GM21360 (cell line): ENCODE measurements around the gene DIAPH2.
"Not testable (repeated sequence)": the region's sequence is repeated elsewhere in the genome, so short reads cannot be mapped to it uniquely, and the experiment has no call there.

Experiments
- ATAC-seq: cut with Tn5 transposase; IDR thresholded peaks from one replicate; pipeline ENCODE4 v1.9.1; 2021; ENCODE audit warnings: mild to moderate bottlenecking, moderate library complexity; ENCODE audit not compliant: unreplicated experiment

The DIAPH2 gene

GRCh38 chrX:96820935-96821334 lies 136.3 kb downstream of the DIAPH2 start:
- ATAC-seq, result no peak

DNA sequence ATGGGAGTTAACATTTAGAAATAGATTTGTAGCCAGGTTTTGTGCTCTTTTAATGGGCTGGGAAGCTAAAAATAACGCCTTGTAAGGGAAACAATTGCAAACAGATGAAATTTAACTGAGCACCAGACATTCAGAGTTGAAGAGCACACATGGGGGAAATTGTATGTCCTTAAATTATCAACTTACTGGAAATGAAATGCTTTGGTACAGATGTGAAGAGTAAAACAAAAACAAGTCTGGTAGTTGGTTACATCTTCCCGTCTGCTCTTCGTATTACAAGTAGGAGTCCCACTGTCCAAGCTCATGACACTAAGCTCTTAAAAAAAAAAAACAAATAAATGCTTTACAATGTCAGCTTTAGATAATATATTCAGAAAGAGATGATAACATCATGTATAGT lies 139.5 kb downstream of the DIAPH2 start:
- ATAC-seq, result no peak

DNA sequence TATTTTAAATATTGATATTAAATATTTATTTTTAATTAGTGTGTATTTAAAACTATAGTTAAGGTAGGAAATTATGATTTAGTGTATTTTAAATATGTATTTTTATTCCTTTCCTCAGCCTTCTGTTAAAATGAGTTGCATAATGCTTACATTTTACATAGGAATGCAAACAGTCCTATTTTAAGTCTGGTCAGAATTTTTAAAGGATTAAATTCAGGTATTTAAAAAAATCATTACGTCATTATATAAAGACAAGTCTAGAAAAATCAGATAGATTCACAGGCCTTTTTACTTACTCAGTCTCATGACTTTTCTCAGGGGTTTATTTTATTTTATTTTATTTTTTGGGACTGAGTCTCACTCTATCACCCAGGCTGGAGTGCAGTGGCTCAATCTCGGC lies 148.7 kb downstream of the DIAPH2 start:
- ATAC-seq, result no peak

DNA sequence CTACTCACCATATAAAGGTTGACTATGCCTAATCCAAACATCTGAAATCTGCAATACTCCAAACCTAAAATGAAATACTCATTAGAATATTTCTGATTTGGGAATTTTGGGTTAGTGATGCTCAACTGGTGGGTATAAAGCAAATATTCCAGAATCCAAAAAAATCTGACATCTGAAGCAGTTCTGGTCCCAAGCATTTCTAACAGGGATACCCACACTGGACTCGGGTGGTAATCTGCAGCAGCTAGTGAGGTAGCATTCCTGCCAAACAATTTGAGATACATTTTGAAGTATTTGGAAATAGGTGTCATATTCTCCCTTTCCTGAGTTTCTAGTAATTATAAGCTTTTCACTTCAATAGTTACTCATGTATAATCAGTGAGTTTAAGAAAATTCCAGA lies 149.5 kb downstream of the DIAPH2 start:
- no peak for ATAC-seq

DNA sequence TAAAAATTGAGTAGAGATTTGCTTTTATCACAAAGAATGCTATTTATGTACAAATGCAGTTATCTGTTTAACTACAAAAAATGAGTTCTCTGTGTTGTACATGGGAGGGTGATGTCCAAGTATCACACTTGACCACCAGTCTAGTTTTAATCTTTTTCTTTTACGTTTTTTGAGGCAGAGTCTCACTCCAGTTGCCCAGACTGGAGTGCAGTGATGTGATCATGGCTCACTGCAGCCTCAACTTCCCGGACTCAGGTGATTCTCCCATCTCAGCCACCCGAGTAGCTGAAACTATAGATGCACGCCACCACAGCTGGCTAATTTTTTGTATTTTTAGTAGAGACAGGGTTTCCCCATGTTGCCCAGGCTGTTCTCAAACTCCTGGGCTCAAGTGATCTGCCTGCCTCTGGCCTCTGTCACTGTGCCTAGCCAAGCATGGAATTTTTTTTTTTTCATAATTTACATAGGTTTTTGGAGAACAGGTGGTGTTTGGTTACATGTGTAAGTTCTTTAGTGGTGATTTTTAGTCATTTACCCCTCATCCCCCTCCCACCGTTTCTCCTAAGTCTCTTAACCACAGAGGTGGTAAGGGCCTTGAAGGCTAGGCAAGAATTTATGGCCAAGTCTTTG lies 151.1 kb downstream of the DIAPH2 start:
- ATAC-seq, result peak; percentile 72

DNA sequence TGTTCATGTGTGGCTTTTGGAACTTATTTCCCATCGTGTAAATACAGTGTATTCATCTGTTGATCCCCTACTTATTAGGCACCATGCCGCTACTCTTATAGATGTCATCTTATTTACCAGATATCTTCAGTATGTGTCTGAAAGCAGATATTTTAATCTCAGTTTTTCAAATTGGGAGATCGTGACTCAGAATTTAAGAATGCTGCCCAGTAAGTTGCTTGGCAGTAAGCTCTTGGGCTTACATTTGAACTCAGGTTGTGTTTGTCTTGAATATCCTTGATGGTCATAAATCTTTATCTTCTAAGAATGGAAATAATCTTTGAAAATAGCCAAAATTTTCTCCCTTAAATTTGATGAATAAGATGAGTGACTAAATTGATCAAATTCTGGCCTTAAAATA lies 153.2 kb downstream of the DIAPH2 start:
- ATAC-seq, result no peak

DNA sequence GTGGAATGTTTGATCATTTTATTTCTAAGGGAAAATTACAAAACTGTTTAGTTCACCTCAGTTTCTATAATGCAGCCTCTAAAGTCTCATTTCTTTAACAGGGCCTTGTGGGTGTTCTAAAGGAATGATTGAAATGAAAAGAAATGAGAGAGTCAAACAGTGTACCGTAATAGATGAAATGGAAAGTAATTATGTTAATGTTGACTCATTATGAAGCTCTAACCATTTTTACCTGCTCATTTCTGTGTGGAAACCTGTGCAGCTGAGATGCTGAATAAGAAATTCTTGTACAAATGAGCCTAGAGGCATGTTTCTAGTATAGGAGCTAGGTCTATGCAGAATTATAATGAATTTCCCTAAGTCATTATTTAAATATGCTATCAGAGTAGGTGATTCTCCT lies 153.9 kb downstream of the DIAPH2 start:
- ATAC-seq, result no peak

DNA sequence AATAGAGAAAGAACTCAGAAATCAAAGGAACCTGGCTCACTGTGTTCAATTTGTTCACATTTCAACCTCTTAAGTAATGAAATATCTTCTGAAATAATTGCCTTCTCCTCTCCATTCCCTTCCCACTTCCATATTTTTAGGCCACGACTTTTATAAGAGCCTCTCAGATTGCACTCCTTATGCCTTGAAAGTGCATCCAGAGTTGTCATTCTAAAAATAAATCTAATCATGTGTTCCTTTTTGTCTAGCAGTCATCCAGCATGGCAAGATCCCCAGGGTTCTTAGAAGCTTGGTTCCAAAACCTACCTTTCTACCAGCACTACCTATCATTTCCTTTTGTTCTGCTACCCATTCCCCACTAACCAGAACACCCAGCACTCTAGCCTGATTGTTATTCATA lies 156.7 kb downstream of the DIAPH2 start:
- ATAC-seq, result no peak

DNA sequence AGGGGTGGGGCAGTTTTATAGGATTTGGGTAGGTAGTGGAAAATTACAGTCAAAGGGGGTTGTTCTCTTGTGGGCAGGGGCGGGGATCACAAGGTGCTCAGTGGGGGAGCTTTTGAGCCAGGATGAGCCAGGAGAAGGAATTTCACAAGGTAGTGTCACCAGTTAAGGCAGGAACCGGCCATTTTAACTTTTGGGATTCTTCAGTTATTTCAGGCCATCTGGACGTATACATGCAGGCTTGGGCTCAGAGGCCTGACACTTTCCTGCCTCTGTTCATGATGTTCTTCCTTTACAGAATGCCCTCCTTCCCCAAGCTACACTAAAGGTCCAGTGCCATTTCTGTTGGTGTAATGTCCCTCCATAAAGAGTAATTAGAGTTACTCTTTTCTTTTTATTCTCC lies 157.2 kb downstream of the DIAPH2 start:
- ATAC-seq, result not testable (repeated sequence)

GRCh38 chrX:96843566-96843965 lies 158.9 kb downstream of the DIAPH2 start:
- no peak for ATAC-seq

GRCh38 chrX:96846841-96847240 lies 162.2 kb downstream of the DIAPH2 start:
- no peak for ATAC-seq

GRCh38 chrX:96859422-96859821 lies 174.8 kb downstream of the DIAPH2 start:
- not testable (repeated sequence) for ATAC-seq

GRCh38 chrX:96861218-96861617 lies 176.6 kb downstream of the DIAPH2 start:
- ATAC-seq, result peak; percentile 63

- peak; percentile 58 for ATAC-seq
Observed at GRCh38 chrX:96861661-96862060, 177.0 kb downstream of the DIAPH2 start.

DNA sequence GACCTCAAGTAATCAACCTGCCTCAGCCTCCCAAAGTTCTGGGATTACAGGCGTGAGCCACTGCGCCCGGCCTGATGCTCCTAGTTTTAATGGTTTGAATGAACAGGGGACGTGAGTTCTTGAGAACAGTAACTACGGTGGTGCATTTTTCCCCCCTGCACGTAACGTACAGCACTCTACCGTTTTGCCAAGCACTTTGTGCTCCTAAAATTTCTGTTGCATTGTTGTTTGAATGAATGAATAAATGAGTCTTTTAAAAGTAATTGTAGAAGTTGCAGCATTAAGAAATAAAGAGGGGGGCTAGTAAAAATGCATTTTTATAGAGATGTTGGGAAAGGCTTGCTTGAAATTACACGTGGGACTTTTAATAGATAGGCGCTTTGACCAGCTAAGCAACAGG lies 199.0 kb downstream of the DIAPH2 start, which contains the start of gene RPA4:
RPA4 (plus strand) TSS at position 301 of the 400 bp plus-strand sequence. CDS start 403 bp downstream, outside the sequence.
- ATAC-seq, result no peak

DNA sequence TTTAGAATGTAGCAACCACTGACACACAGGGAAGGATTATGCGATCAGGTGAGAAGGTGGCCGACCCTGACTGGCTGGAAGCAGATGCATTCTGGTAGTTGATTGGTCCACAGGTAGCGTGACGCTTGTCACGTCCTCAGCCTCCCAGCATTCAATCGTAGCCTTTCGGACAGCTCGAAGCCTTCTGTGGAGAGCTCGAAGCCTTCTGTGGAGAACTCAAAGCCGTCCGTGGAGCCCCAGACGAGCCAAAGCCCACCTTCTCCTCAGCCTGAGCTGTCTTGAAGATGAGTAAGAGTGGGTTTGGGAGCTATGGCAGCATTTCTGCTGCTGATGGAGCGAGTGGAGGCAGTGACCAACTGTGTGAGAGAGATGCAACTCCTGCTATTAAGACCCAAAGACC lies 199.4 kb downstream of the DIAPH2 start:
- no peak for ATAC-seq

- no peak for ATAC-seq
Observed at GRCh38 chrX:96889726-96890125, 205.1 kb downstream of the DIAPH2 start.

DNA sequence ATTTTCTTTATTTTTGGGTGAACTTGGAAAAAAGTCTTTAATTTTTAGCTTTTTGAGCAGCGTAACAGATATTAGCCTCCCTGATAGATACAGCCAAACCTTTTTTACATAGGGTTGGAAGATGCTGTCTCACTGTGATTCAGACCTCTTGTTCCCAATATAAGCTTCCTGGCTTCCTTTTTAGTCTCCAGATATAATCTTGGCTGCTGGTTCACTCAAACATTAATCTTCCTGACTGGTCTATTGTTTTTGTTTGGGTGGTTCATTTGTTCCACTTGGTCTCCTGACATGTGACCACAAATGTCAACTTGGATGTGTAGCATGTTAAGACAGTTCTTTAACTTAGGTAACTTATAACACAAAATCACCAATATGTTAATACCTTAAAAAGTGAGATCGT lies 222.1 kb downstream of the DIAPH2 start:
- no peak for ATAC-seq

DNA sequence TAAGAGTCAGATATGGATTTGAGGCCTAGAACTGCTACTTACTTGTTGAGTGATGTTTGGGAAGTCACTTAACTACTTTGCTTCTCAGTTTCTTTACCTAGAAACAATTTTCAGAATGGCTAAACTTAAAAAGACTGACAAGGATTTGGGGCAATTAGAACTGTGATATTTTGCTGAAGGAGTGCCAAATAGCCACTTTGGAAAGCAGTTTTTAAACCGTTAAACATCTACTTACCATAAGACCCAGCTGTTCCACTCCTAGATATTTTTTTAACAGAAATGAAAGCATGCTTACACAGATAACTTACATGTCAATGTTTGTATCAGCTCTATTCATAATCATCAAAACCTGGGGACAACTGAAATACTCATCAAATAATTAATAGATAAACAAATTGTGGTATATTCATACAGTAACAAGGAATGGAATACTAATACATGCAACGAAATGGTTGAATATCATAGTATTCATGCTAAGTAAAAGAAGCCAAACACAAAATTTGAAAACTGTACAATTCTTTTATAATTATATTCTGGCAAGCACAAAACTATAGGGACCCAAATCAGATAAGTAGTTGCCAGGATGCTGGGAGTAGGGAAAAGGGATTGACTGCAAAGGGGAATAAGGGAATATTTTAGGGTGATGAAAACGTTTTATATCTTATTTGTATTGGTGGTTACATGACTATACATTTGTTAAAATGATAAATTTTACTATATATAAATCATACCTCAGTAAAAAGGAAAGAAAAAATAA lies 223.1 kb downstream of the DIAPH2 start:
- ATAC-seq, result no peak

GRCh38 chrX:96909291-96909690 lies 224.6 kb downstream of the DIAPH2 start:
- ATAC-seq, result no peak

DNA sequence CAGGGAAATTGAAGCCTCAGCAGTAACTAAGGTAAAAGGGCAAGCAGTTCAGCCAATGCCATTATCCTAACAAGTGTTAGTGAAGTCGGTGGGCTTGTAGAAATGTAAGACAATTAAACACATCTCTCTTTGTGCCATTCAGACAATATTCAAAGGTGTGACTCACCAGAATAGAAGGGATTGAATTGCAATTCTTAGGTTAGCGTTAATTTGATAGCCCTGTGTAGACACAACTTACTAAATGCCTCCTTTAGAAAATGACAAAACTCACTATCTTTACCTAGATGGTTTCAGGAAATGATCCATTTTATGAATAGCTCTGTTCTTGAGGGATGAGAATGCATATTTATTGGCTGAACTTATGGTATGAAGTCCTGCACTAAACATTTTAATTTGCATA lies 234.2 kb downstream of the DIAPH2 start:
- no peak for ATAC-seq

DNA sequence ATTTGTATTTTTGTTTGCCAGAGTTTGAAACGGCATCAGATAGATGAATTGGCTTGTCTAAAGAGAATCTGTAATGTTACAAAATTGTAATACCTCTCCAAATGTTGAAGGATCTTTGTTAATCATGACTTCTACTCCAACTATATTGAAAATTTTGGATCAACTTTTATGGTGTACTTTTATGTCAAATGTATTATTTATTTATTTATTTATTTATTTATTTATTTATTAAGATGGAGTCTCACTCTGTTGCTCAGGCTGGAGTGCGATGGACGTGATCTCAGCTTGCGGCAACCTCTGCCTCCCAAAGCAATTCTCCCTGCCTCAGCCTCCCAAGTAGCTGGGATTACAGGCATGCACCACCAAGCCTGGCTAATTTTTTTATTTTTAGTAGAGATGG lies 235.0 kb downstream of the DIAPH2 start:
- no peak for ATAC-seq

- no peak for ATAC-seq
Observed at GRCh38 chrX:96924581-96924980, 239.9 kb downstream of the DIAPH2 start.
